ENCODE measurements around the gene SETD1B. TPM values are rescaled to one million over a fixed set of nuclear protein-coding genes. Genes with fewer than 3 reads are reported as not detected.
A peak's percentile ranks its signal among the peaks of the same experiment; 100 is the strongest.
"Not testable (repeated sequence)": the region's sequence is repeated elsewhere in the genome, so short reads cannot be mapped to it uniquely, and the experiment has no call there.

The SETD1B gene
- 15.4 TPM for polyA plus RNA-seq (ENCODE audit: insufficient read length)
- long read RNA-seq, donor 1, partial matches to known transcripts: 20 of 20 reads
- long read RNA-seq, donor 1, other reads (novel, unspliced or antisense): 0 of 20 reads
- long read RNA-seq, donor 2: 0 reads
- long read RNA-seq, donor 3: 0 reads
- long read RNA-seq, donor 4: 0 reads
- long read RNA-seq, donor 5: 0 reads
- long read RNA-seq, donor 6: 0 reads
- long read RNA-seq, donor 7, partial matches to known transcripts: 12 of 12 reads
- long read RNA-seq, donor 7, other reads (novel, unspliced or antisense): 0 of 12 reads
- long read RNA-seq, donor 8, partial matches to known transcripts: 5 of 5 reads
- long read RNA-seq, donor 8, other reads (novel, unspliced or antisense): 0 of 5 reads

GRCh38 chr12:121803861-121804416, at the start of gene SETD1B:
Gene SETD1B, plus strand, starts transcription at chr12:121804009. Its CDS starts 729 bp downstream, at chr12:121804738.
- DNase-seq: no peak

- DNase-seq: no peak
Measured at GRCh38 chr12:121754836-121755235, 49.0 kb upstream of the SETD1B start.

DNA sequence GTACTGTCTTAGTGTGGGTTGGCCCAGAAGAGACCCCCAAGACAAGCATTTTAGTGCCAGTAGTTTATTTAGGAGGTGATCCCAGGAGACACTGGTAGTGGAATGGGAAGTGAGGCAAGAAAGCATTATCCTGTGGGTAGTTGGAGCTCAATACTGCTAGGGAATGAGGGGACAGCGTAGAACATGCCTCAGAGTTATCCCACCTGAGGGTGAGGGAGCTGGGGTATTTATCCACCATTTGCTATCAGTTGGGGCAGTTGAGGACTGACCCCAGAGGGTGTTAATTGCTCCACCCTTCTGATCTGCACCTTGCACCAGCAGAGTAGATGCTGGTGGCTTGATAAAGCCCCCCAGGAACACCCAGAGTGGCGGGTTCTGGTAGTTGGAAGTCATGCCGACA, 48.2 kb upstream of the SETD1B start:
- no peak for DNase-seq

- DNase-seq: not testable (repeated sequence)
Measured at GRCh38 chr12:121758536-121758935, 45.3 kb upstream of the SETD1B start.

GRCh38 chr12:121762269-121762668, 41.5 kb upstream of the SETD1B start:
- no peak for DNase-seq

- no peak for DNase-seq
Measured at GRCh38 chr12:121764808-121765207, 39.0 kb upstream of the SETD1B start.

DNA sequence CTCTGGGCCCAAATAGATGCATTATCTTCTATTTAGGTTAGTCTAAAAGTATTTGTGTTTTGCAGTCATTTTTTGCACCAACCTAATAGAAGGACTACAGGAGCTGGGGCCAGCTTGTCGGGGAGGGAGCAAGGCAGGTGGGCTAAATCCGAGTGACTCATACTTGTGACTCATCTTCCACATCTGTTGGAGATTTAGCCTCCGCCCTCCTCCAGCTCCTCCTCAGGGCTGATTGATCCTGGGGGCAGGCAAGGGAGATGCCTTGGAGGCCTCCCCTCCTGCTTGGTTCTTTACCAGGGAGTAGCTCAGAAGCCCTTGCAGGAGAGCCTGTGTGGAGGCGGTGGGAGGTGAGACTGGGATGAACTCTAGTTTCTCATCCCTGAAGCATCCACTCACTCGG, 38.2 kb upstream of the SETD1B start:
- DNase-seq: no peak

DNA sequence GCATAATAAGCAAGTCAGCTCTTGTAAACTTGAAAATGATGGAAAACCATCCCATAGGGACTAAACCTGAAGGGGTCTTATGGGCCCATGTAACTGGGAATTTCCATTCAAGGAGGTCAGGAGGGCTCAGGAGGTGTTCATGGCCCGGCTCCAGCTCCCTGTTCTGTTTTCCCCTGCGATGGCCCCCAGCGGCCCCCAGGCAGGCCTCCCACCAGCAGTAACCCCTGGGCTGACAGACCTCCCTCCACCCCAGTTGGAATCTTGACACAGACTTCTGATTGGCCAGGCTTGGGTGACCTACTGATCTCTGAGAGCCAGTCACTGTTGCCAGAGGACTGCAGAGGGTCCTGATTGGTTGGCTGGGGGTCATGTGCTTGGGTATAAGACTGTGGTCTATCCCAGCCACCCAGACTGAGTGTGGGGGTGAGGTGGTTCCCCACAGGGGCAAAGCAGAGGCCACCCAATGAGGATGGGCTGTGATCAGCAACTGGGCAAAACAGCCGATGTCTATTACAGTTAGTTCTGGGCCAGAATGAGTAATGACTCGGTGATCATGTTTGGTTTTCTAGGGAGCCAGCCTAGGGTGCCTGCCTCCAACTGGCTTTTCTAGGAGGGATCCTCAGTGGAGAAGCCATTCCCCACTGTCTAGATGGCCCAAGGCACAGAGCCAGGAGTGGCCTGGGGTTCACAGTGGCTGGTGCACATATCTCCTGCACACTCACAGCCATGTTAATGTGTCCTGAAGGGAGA, 37.3 kb upstream of the SETD1B start:
- DNase-seq: no peak

DNA sequence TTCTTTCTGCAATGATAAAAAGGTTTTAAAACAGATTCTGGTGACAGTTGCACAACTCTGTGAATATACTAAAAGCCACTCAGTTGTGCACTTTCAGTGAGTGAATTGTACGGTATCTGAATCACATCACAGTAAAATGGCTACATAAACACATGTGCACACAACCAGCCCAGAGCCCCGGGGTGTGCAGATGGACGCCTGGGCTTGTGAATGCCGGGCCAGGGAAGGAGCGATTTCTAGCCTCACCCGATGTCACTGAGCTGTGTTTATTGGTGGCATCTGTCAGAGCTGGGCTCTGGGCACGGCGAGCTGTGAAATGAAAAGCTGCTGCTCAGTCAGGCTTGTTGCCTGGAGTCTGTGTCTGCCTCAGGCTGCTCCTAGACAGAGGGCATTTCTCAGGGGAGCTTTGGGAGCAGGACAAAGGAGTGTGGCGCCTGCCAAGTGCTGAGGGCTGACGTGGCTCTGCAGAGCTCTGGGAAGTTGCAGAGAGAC, 36.2 kb upstream of the SETD1B start:
- no peak for DNase-seq

GRCh38 chr12:121769297-121769830, 34.4 kb upstream of the SETD1B start:
- DNase-seq: no peak

- no peak for DNase-seq
Measured at GRCh38 chr12:121769831-121770301, 33.9 kb upstream of the SETD1B start.

GRCh38 chr12:121770388-121770787, 33.4 kb upstream of the SETD1B start:
- DNase-seq: no peak

DNA sequence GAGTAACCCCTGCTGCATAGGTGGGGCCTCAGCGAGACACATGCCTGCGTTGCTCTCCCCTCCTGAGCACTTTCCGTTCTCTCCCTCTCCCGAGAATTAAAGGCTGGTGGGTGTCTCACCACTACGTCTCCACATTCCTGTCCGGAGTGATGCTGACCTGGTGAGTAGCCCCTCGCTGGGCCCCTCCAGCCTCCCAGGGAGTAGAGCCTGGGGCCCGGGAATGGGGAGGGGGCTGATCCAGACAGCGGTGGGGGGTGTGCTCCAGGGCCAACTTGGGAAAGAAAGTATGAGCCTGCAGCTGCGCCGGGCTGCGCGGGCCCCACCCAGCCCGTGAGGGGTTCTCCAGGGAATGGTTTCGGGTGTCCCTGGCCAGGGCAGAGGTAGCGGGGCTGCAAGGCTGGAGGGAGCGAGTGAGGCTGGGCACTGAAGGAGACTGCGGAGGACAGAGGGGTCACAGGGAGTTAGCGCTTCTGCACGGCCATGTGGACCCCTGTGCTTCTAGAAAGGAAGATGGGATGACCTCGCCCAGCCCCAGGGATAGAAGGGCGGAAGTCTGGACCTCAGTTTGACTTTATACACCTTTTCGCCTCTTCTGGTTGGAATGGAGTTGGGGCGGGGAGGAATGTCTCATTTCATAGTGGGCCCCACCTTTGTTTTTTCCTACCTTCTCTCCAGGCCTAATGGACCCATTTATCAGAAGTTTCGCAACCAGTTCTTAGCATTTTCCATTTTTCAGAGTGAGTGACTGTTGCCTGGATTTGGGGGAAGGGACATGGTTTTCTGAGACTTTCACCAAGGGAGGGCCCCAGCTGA, 32.8 kb upstream of the SETD1B start:
- DNase-seq: no peak

- DNase-seq: no peak
Measured at GRCh38 chr12:121773011-121773777, 30.6 kb upstream of the SETD1B start.

DNA sequence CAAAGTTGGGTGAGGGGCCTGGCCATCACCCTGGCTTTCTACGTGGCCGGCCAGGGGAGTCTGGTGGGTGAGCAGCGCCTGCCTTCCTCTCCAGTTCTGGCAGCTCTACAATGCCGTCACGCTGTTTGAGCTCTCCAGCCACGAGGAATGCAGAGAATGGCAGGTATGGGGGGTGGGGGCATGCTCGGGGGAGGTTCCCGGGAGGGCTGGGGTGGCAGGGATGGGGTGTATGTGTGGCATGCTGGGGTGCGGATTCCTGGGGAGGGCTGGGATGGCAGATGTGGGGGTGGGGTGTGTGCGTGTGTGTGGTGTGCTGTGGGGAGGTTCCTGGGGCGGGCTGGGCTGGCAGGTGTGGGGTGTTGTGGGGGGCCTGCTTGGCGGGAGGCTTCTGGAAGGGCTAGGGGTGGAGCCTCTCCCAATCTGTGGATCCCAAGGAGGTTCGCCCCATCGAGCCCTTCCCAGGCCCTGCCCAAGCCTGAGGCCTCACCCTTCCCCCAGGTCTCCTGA, 28.8 kb upstream of the SETD1B start:
- DNase-seq: peak; percentile 60

GRCh38 chr12:121775501-121775900, 28.3 kb upstream of the SETD1B start:
- no peak for DNase-seq

DNA sequence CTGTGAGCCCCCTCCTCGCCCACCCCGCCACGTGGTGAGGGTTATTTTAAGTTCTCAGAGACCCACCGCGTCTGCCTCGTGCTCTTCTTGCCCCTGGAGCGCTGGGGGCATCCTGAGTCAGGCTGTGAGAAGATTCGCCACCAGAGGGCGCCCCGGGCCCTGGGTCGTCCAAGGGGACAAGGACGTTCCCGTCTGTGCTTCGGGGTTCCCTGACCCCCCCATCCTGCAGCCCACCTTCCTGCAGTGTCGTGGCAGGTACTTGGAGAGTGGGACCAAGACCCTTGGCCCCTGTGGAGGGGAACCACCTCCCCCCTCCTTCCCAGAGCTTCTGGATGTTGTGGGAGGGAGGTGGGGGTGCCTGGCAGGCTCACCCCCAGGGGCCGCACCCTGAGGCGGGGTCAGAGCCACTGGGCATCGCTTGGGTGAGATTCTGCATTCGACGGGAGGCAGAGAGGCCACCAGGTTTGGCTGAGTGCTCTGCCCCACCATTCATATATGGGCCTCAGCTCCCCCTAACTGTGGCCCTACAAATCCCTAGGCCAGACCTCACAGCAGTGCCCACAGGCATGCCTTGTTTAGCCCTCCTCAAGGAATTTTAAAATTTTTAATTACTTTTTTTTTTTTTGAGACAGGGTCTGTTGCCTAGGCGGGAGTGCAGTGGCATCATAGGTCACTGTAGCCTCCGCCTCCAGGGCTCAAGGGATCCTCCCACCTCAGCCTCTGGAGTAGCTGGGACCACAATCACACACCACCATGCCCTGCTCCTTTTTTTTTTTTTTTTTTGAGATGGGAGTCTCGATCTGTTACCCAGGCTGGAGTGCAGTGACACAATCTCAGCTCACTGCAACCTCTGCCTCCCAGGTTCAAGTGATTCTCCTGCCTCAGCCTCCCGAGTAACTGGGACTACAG, 27.4 kb upstream of the SETD1B start:
- DNase-seq: no peak

DNA sequence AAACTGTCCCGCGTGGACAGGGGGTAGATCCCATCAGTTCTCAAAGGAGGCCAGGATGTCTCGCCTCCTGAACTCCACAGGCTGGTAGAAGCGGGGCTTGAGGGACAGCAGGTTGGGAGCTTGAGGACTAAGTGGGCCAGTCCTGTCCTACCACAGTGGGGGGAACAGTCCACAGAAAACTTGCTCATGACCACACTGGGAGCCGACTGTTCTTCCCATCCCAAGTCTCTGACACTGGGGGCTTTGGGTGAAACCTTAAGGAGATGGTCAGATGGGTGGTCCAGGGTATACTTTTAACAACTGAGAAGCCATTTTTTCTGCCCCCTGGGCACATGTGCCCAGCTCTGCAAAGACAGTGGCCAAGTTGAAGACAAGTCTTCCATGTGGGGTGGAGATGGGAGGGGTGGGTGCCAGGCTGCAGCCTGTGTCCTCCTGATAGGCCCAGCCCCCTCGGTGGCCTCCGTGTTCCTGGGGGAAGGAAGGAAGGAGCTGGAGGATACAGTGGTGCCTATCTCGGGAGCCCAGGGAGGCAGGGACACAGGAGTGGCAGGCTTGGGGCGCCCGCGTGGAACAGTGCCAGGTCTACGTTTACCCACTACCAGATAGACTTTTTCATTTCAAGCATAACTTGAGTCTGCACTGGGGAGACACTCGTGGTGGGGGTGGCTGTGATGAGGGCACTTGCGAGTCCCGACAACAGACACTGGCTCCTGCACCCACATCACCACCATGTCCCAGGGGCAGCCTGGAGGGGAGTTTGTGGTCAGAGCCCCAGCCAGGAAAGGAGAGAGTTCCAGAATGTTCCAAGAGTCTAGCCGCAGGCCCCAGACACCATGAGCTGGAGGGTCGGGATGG, 25.0 kb upstream of the SETD1B start:
- no peak for DNase-seq

Data from left kidney (tissue), 8 donors.